A673 (cell line): Measurements from ENCODE around the gene SNTG2.

Source experiments
- EZH2 ChIP-seq: fragments of 200-600 bp; sonication (generic); IDR thresholded peaks from 2 replicates; pipeline ENCODE4 v1.6.1; 2017; ENCODE audit warnings: borderline replicate concordance, low read depth, mild to moderate bottlenecking, mixed read lengths, antibody characterized with exemption, low read length; ENCODE audit not compliant: poor library complexity, severe bottlenecking
- TF ChIP-seq, protein P1 (sequence below): fragments of 300-800, 200-600 bp; sonication (generic); conservative IDR thresholded peaks from 2 replicates; pipeline ENCODE4 v1.5.1; 2017; ENCODE audit warnings: low read depth, mild to moderate bottlenecking, antibody characterized with exemption, low read length, moderate library complexity, mixed read lengths

DNA sequence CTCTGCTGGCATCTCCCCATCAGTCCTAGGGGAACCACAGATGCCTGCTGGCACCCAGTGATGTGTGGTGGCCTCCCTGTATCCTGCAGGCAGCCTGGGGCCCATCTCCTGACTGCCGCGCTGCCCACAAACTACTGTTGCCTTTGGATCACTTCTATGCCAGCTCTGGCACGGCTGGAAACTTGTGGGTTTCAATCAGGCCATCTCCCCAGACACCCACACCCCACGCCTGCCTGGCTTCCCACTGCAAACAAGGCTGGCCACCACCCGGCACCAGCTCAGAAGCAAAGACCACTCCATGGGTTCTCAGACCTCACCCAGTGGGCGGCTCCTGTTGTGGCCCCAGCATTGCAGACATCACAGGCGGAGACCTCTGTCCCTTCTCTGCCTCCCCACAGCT, 447.5 kb downstream of the SNTG2 start:
- TF ChIP-seq, protein P1, sequence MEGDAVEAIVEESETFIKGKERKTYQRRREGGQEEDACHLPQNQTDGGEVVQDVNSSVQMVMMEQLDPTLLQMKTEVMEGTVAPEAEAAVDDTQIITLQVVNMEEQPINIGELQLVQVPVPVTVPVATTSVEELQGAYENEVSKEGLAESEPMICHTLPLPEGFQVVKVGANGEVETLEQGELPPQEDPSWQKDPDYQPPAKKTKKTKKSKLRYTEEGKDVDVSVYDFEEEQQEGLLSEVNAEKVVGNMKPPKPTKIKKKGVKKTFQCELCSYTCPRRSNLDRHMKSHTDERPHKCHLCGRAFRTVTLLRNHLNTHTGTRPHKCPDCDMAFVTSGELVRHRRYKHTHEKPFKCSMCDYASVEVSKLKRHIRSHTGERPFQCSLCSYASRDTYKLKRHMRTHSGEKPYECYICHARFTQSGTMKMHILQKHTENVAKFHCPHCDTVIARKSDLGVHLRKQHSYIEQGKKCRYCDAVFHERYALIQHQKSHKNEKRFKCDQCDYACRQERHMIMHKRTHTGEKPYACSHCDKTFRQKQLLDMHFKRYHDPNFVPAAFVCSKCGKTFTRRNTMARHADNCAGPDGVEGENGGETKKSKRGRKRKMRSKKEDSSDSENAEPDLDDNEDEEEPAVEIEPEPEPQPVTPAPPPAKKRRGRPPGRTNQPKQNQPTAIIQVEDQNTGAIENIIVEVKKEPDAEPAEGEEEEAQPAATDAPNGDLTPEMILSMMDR, result no peak
- TF ChIP-seq EZH2, result no peak
